Stimulated activated CD8-positive, alpha-beta memory T cell treated with anti-CD3 and anti-CD28 coated beads, Interleukin-15, amount 100 ng/mL, for 48 hours (primary cell): ENCODE measurements around the gene C22orf15.

Experiments
- DNase-seq, 2 donors: peaks; one replicate each; pipeline ENCODE4 v3.0.0-alpha.2; 2020; ENCODE audit warnings: low read depth in 2 of 2

C22orf15 gene

DNA sequence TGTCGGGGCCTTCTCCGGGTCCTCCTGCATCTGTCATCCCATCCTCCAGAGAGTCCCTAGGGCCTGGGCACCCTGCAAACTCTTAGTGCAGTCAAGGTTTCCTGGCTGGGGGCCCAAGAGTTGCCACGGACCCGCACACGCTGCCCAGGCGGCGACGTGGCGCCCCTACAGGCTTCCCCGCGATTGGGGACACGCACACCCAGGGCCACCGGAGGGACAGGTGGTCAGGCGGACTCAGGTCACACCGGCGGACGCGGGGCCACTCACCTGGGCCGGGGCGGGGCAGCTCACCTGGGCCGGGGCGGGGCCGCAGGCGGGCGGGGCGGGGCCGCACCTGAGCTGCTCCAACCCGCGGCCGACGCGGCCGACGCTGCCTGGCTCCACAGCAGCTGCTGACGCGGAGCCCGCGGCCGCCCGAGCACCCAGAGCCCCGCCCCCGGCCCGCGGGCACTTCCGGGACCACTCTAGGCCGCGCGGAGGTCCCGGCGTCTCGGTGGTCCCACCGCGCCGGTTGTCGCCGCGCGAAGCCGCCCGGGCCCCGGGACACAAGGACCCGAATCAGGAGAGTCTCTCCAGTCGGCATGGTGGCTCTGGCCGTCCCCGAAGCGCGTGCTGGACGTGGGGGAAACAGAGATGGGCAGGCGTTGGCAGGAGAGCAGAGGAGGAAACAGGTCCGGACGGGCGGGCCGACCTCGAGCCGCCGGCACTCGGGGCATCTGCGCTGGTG, 11.9 kb upstream of the C22orf15 start, which contains the start of gene ZNF70:
TSS of gene ZNF70 (minus strand) at position 399 of the 727 bp plus-strand sequence. CDS start 5,972 bp downstream, outside the sequence.
- DNase-seq, result peak; percentile 81 to 82

DNA sequence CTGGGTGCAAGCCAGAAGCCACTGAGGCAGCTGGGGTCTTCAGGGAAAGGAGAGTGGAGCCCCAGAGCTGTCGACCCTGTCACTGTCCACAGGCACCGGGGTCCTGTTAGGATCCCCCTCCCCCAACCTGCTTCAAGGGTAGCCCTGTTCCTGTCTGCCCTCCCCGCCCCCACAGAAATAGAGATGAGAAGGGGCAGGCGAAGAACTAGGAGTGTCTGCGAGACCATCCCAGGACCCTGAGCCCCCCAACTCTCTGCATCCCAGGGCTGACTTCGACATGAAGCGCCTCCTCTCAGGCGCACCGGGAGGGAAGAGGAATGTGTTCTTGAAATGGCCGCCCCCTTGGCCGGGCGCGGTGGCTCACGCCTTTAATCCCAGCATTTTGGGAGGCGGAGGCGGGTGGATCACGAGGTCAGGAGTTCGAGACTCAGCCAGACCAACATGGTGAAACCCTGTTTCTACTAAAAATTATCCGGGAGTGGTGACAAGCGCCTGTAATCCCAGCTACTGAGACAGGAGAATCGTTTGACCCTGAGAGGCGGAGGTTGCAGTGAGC, 11.3 kb upstream of the C22orf15 start:
- DNase-seq, result no peak

DNA sequence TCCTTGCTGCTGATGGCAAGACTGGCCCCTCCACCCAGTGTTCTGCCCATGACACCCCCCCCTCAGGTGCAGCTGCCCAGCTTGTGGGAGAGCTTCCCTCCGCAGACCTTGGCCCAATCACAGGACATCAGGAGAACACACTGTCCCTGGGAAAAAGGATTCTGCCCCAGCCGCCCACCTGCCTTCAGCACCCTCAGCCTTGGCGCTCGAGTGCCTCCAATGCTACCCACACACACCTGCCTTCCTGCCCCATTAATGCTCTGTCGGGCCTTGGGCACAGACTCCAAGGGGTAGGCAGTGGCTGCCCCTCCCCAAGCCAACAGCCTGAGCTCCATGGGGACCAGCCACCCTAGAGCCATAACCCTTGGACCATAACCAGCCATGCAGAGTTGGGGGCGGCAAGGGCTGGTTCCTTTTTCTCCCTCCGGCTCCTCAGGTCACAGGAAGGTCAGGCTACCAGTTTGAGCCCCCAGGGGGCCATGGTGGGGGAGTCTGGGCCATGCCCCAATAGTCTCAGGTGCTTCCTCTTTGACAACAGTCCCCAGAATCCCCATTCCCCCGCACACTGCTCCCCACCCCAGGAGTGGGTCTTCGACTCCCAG, 10.6 kb upstream of the C22orf15 start:
- DNase-seq, result no peak

DNA sequence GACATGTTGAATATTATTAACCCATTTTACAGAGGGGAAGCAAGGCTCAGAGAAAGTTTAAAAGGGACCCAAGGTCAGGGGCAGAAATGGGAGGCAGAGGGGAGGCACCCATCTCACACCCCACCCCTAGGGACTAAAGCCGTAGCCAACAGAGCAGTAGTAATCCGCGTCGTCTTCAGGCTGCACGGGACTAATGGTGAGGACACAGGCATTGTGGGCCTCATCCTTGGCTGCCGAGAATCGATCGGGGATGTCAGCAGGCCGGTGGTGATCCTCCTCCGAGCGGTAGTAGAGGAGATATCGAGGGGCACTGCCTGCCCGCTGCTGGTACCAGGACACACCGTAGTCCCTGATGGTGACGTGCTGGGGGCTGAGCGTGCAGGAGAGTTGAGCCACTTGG, 10.0 kb upstream of the C22orf15 start:
- no peak for DNase-seq

DNA sequence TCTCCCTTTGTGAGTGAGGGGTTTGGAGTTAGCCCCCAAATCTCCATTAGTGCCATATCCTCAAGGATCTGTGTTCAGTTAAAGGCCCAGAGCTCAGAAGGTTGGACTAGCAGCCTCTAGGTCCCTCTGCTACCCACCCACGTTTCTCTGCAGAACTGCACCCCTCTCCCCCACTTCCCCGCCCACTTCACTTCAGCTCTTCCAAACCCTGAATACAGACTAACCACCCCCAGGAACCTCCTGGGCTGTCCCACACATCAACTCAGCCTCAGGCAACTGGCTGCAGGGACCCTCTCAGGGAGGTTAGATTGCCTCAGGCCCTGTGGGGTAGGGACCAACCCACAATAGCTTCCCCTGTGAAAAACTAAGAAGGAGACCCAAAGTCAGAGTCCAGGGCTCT, 9.4 kb upstream of the C22orf15 start:
- DNase-seq, result no peak

DNA sequence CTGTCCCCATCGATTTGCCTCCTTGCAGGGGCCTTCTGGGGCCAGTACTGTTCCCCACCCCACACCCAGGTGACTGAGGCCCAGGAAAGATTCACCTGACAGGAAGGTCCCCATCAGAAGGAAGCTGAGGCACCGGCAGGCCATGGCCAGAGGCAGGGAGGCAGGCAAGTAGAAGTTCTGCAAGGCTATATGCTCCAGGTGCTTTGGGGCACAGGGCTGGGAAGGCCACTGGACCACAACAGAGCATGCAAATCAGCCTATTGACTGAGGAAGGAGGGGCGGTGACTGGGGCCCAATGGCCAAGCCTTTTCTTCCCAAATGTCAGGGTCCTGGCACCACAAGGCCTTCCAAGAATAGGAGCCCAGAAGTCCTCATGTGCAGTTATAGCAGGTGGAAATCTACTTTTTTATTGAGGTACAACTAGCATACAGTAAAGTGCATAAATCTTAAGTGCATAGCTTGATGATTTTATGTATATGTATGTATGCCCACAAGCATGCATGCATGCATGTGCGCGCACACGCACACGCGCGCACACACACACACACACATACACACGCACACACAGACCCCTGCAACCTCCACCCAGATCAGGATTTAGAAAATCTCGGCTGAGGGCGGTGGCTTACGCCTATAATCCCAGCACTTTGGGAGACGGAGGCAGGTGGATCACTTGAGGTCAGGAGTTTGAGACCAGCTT, 8.4 kb upstream of the C22orf15 start, which contains the start of gene VPREB3:
TSS of gene VPREB3 (minus strand) at position 206 of the 700 bp plus-strand sequence. CDS start at position 144, 62 bp downstream.
- no peak for DNase-seq

DNA sequence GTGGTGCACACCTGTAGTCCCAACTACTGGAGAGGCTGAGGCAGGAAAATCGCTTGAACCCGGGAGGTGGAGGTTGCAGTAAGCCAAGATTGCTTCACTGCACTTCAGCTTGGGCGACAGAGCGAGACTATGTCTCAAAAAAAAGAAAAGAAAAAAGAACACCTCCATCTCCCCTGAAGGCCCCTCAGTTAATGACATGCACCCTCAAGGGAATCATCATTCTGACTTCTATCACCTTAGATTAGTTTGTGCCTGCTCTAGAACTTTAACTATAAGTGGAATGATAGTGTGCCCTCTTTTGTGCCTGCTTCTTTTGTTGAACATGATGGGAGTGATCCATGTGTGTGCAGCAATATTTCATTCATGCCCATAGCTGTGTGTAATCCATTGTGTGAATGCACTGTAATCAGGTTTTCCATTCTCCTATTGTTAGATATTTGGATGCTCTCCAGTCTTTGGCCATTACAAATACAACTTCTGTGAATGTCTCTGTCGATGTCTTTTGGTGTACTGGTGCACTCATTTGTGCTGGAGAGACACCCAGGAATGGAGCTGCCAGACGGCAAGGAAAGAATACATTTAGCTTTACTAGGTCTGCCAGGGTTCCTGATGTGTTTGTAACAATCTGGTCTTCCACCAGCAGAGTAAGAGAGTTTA, 7.7 kb upstream of the C22orf15 start:
- DNase-seq, result no peak

DNA sequence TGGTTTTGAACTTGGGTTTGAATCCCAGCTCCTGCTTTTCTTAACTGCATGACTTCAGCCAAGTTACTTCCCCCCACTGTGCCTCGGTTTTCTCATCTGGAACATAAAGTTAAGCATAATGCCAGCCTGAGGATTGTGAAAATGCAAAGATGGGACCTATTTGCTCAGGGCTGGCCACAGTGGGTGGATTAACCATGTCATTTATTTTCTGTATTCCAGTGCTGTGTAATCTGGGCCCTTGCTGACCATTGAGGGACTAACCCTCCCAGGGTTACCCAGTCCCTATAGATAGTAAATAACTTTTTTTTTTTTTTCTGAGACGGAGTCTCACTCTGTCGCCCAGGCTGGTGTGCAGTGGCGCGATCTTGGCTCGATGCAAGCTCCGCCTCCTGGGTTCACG, 7.1 kb upstream of the C22orf15 start:
- no peak for DNase-seq

DNA sequence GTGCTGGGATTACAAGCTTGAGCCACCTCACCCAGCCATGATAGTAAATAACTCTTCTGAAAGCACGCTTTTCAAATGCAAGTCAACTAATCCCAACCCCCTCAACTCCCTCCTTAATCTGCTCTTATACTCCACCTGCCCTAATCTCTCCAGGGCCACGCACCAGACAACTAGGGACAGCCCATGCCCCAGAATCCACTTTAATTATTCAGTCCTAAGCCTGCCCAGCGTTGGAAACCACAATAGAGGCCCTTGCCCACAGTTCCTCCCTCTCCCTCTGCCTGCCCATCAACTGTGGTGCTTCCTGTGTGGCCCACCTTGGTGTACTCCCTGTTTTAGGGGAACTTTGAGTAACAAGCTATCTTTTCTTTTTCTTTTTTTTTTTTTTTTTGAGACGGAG, 5.9 kb upstream of the C22orf15 start:
- DNase-seq, result no peak

DNA sequence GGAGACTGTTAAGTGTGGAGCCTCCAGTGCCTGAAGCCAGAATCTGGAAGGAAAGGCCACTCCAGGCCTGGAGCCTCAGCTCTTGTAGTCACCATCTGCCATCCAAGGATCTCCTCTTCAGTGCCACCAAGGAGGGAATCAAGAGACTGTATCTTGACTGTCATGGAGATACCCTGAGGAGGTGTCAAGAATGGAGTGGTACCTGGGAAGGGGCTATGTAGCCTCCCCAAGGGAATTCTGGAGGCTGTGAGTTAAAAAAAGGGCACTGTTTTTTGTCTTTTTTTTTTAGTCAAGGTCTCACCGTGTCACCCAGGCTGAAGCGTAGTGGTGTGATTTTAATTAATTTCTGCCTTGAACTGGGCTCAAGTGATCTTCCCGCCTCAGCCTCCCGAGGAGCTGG, 3.2 kb upstream of the C22orf15 start:
- no peak for DNase-seq

DNA sequence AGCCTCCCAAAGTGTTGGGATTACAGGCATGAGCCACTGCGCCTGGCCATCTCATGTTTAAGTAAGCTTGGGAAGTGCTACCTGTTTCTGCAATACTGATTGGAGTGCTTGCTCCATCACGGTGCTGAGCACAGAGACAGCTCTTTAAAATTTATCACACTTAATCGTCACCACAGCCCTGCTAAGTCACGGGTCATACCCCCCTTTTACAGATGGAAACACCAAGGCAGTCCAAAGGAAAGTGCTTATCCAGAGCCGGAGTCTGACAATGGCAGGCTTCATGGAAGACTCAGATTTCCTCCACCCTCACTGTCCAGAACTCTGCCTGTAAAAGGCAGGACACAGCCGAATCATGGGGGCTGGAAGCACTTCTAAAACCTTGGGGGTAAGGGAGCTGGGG, 2.7 kb upstream of the C22orf15 start:
- no peak for DNase-seq

DNA sequence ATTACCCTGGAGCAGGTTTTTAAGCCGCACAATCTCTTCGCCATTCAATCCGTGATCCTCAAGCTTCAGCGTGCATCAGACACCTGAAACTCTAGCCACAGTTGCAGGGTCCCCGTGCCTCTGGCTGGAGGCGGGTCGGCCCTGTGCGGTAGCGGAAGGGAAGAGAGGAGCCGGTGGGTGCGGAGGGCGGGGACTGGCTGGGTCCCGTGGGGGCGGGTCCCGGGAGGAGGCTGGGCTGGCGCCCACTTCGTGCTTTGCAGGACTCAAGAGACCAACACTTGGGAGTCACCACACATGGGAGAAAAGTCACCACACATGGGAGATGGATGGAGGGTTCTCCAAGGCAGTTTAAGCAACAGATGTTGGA, 772 bp downstream of the C22orf15 start:
- peak in 1 of 2 donors; percentile 51 for DNase-seq

DNA sequence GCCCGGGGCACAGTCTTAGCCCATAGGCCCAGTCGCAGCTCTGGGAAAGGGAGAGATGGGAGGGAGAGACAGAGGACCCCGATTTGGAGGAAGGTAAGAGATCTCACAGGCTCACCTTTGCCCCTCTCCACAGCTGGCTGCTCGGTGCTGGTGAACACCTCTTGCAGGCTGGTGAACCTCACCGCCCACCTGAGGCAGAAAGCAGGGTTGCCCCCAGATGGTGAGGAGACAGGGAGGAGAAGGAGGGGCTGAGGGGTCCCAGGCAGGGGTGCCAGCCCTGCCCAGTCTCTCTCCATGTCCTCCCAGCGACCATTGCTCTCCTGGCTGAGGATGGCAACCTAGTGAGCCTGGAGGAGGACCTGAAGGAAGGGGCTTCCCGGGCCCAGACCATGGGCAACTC, 1.2 kb downstream of the C22orf15 start:
- no peak for DNase-seq

DNA sequence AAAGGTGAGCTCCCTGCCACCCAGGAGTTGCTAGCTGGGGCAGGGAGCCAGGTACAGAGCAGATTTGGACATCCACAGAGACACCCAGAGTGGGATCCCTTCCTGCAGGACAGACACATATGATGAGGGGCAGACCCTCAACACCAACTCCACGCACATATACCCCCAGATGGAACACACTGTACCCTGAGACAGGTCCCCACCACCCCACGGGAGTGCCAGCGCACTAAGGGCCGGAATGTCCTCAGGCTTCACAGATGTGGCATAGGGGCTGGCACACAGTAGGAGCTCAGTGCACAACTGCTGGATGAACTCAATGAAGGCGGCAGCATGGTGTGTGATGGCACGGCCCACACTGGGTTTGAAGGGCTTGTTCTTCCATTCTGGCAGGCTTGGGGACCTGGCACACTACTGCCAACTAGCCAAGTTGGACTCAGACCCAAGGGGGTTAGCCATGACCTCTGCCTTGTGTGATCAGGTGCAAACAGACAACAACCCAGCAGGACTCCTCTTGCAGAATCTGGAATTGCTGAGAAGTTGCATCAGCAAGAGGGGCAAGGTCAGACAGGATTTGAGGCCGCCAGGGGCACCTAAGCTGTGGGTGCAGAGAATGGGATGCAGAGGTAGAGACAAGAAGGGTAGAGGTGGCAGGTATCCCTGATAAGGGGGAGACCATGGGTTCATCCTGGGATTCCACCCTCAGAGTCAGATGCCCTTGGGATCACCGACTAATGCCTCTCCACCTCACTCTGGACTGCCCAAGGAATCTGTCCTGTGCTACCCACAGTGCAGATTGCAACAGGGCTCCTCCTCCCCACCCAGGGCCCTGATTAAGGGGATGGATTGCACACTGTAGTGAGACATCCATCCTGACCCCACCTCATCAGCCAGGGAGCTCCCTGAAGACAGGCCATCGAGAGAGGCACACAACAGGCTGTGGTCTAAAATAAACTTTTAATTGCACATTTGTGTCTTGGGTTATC, 2.4 kb downstream of the C22orf15 start:
- no peak for DNase-seq

DNA sequence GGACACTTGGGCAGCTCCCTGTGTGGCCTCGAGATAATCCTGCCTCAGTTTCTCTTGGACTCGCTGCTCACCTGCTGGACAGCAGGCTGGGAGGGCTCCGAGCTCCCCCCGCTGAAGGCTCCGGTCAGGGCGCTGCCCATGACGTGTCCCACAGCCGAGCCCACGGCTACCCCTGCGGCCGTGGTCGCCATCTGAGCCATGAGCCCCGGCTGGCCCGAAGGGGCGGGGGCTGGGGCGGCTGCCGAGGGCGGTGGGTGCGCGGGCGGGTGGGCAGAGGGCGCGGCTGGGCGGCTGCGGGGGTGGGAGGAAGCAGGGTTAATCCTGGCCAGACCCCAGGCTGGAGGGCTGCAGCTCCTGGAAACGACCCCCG, 4.5 kb downstream of the C22orf15 start:
- DNase-seq, result no peak

DNA sequence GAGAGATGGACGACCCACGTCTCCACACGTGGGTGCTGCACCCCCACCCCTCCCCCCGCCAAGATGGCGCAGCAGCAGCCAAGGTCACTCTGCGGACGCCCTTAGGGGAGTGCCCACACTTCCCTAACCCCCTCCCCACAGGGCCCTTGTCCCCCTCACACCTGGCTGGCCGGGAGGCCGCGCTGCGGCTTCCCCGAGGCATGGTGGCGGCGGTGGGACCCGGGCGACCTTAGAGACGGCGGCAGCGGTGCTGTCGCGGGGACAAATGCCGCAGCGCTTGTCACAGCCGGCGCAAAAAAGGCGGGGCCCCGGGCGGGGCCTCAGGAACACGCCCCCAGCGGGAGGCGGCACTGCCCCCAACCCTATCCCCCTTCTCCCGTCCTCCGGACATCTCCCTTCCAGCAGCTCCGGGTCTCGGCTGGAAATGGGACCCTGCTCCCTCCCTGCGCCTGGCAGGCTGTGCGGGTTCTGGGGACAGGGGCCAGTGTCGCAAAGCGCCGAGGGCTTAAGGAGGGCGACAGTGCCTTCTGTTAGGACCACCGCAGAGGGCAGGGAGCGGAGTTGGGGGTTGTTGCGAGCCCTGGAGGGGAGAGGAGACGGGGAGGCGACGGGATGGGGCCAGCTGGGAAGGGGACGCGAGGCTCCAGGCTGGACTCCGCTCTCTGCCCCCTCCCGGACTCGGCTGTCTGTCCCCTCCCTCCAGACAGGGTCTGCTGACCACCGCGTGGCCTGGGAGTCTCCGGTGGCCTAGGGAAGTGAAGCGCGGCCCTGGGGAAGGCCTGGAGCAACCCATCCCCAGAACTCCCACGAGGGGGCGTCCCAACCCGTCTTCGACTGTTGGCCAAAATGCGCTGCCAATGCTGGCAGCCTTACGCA, 5.1 kb downstream of the C22orf15 start, which contains the start of gene CHCHD10:
TSS of gene CHCHD10 (minus strand) at position 300 of the 876 bp plus-strand sequence. CDS start at position 202, 98 bp downstream.
- DNase-seq, result peak; percentile 68 to 71

DNA sequence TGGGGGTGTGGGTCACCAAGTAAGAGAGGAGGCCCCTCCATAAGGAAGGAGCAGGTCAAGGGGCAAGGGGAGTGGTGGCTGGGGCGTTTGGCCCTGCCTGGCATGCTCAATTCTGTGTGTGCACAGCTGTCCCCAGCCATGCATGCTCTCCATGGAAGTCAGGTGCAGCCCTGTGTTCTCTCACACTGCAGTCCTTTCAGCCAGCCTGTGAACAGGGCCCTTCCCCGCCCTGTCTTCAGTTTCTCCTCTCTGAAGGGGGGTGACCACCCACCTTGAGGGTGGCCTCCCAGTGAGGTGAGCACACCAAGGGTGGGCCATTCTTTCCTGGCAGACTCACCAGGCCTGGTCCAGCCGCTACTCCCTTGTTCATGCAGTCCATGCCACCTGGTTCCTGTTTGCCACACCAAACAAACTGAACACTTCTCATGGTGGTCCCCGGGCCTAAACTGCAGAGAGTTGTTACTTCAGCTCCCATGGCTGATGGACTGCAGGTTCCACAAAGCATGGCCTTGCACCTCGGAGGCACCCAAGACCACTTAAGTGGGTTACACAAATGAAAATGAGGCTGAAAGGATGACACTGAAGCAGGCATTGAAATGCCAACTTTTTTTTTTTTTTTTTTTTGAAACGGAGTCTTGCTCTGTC, 6.7 kb downstream of the C22orf15 start:
- DNase-seq, result no peak

DNA sequence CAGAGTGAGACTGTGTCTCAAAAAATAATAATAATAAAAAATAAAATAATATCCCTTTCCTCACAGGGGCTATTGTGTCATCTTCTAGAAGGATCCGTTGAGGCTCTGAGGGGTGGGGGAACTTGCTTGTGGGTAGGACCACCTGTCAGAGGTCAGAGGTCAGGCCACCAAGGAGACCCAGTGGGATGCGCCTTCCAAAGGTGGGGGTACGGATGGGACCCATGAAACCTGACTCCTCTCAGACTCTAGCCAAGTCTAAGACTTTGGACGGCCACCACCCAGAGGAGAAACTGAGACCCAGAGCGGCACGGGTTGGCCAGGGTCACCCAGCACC, 9.5 kb downstream of the C22orf15 start:
- DNase-seq, result no peak
